Fibroblast of skin of right biceps (primary cell): ENCODE measurements around the gene F8.
"Not testable (repeated sequence)": the region's sequence is repeated elsewhere in the genome, so short reads cannot be mapped to it uniquely, and the experiment has no call there.

Source experiments
- DNase-seq: peaks from one replicate; pipeline ENCODE4 v3.0.0-alpha.2; 2013

The F8 gene

GRCh38 chrX:154855256-154855655 lies 167.3 kb downstream of the F8 start:
- DNase-seq, result no peak

- DNase-seq, result no peak
Measured at GRCh38 chrX:154850957-154851611, 171.4 kb downstream of the F8 start.

- peak; percentile 60 for DNase-seq
Measured at GRCh38 chrX:154840856-154841255, 181.7 kb downstream of the F8 start.

GRCh38 chrX:154836163-154836562 lies 186.4 kb downstream of the F8 start:
- no peak for DNase-seq

- no peak for DNase-seq
Measured at GRCh38 chrX:154834562-154834961, 188.0 kb downstream of the F8 start, which contains the start of gene SMIM9. TSS of gene SMIM9 (minus strand) at chrX:154834662. CDS start at chrX:154830856, 3,806 bp downstream.

- no peak for DNase-seq
Measured at GRCh38 chrX:154833746-154834274, 188.7 kb downstream of the F8 start.

GRCh38 chrX:154829926-154830442 lies 192.5 kb downstream of the F8 start:
- DNase-seq, result no peak

- no peak for DNase-seq
Measured at GRCh38 chrX:154829134-154829533, 193.4 kb downstream of the F8 start.

GRCh38 chrX:154828016-154828408 lies 194.5 kb downstream of the F8 start:
- no peak for DNase-seq

GRCh38 chrX:154827194-154828015 lies 195.1 kb downstream of the F8 start:
- DNase-seq, result no peak

- not testable (repeated sequence) for DNase-seq
Measured at GRCh38 chrX:154825586-154825985, 196.9 kb downstream of the F8 start.

- no peak for DNase-seq
Measured at GRCh38 chrX:154824638-154825037, 197.9 kb downstream of the F8 start.

- no peak for DNase-seq
Measured at GRCh38 chrX:154822029-154822428, 200.5 kb downstream of the F8 start.

- no peak for DNase-seq
Measured at GRCh38 chrX:154821523-154821922, 201.0 kb downstream of the F8 start.

- no peak for DNase-seq
Measured at GRCh38 chrX:154819771-154820341, 202.7 kb downstream of the F8 start.

GRCh38 chrX:154818916-154819770 lies 203.4 kb downstream of the F8 start:
- DNase-seq, result no peak

- not testable (repeated sequence) for DNase-seq
Measured at GRCh38 chrX:154817048-154817618, 205.4 kb downstream of the F8 start.

GRCh38 chrX:154816326-154816898 lies 206.1 kb downstream of the F8 start:
- DNase-seq, result not testable (repeated sequence)

GRCh38 chrX:154815274-154815818 lies 207.2 kb downstream of the F8 start:
- DNase-seq, result no peak

- no peak for DNase-seq
Measured at GRCh38 chrX:154813801-154814200, 208.7 kb downstream of the F8 start.

- no peak for DNase-seq
Measured at GRCh38 chrX:154812341-154813101, 210.0 kb downstream of the F8 start.
